HG03558 (cell line): ENCODE results near the gene RCCD1.

ENCODE experiments used
- ATAC-seq: cut with Tn5 transposase; IDR thresholded peaks from one replicate; pipeline ENCODE4 v1.9.1; 2021; ENCODE audit warnings: moderate number of reproducible peaks; ENCODE audit not compliant: unreplicated experiment; ENCODE audit errors: extremely low read depth

RCCD1 gene

DNA sequence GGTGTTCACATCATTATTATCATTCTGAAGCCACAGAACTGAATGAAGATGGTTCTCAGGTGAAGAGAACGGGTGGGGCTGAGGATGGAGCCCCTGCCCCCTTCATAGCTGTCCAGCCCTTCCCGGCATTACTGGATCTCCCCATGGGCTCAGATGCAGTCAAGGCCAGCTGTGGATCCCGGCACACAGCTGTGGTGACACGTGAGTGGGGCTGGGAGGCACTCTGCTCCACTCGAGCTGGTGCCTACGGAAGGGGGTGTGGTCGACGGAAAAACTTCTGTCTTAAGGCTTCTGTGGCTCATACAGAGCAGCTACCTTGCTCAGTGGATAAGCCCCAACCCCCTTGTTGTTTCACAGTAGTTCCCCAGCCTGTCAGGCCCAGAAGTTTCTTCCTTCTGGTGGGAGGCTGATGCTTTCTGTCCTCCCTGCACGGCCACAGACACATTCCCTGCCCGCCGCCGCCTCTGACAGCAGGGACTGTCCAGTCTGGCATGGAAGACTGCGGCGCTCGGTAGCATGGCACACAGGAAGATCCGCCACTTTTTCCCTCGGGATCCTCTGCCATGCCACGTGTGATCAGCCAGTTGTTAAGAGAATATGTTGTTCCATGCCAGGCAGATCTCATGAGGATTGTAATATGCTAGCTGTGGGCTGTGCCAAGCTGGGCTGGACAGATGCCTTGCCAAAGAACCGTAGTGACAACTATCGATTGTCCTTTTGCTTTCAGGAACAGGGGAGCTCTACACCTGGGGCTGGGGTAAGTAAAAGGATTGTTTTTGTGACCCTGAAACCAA is 5.8 kb downstream of the RCCD1 start:
- ATAC-seq, result no peak

DNA sequence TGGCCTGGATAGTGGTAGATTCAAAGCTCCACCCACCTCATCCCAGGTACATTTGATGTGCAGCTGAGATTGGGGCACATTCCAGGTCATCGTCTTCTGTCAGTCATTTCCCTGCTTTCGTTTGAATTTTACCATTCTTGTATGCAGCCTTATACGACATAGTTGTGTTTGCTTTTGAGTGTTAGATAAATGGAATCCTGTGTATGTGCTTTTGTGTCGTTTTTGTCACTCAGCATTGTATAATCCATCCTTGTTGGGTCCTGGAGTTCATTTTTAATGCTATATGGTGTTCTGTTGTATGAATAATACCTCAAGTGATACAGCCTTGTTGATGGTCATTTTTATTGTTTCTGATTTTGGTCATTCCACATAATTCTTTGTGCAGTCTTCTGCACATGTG is 7.3 kb downstream of the RCCD1 start:
- no peak for ATAC-seq

DNA sequence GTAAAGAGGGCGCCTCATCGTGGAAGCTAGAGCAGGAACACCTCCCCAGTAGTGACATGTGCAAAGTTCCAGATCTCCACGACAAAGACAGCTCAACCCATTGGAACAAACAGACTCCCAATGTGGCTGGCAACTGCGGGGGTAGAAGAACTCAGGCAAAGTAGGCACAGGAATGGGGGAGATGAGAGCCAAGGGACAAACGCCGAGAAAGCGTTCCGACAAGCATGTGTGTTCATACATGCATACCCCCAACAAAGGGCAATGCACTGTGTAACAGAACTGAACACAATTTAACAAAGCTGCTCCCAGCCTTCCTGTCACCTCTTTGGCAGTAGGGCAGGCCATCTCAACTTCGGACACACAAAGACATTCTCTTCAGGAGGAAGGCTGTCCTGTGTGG is 11.6 kb downstream of the RCCD1 start:
- no peak for ATAC-seq

DNA sequence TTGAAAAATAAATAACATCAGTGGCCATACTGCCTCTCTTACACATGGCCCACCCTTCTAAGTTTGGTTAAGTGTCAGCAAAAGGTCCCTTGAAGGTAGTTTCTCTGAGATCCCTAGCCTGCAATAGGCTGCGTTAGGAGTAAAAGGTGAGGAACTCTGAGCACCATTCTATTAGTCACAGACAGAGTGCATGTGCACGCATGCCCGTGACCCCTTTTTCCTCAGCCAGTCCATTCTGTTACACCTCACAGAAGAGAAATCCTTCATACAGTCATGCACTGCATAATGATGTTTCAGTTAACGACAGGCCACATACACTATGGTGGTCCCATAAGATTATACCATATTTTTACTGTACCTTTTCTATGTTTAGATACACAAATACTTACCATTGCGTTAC is 12.5 kb downstream of the RCCD1 start:
- no peak for ATAC-seq

DNA sequence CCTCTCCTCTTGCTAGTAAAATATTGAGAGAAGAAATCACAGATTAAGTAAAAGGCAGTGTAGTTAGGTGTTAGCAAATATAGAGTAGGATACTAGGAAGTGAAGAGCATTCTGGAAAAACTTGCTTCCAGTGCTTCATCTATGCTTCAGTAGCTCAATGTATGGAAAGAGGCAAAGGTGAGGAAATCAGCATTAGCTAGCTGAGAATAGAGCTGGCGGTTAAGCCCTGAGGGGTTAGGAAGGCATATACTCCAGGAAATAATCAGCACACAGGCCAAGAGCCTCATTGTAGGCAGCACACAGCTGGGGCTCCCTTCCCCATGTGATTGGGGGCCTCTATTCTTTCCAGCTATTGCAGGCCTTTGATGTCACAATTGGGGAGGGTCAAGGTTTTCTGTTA is 13.8 kb downstream of the RCCD1 start:
- no peak for ATAC-seq

DNA sequence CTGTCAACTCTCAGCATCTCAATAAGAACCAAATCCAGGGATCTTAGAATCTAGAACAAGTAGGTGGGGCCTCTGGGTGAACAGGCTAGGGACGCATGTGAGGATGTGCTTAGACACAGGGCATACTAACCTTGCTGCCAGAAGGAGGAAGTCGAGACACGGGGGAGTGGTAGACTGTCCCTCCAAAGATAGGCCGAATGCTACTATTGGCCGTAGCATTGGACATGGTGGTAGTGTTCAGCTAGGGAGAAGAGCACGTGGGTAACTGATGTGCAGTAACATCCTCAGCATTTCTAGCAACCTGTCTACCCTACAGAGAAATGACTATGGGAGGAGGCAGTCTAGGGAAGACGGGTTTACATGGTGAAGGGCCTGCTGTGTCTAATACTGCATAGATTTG is 15.6 kb downstream of the RCCD1 start:
- no peak for ATAC-seq

DNA sequence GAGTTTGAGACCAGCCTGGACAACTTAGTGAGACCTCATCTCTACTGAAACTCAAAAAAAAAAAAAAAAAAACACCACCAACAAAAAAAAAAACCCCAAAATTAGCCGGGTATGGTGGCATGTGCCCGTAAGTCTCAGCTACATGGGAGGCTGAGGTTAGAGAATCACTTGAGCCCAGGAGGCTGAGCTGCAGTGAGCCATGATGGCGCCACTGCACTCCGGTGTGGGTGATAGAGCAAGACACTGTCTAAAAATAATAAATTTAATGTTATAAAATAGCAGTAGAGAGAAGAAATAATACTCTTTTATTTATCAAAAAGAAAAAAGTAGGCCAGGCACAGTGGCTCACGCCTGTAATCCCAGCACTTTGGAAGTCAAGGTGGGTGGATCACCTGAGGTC is 17.4 kb downstream of the RCCD1 start:
- no peak for ATAC-seq

DNA sequence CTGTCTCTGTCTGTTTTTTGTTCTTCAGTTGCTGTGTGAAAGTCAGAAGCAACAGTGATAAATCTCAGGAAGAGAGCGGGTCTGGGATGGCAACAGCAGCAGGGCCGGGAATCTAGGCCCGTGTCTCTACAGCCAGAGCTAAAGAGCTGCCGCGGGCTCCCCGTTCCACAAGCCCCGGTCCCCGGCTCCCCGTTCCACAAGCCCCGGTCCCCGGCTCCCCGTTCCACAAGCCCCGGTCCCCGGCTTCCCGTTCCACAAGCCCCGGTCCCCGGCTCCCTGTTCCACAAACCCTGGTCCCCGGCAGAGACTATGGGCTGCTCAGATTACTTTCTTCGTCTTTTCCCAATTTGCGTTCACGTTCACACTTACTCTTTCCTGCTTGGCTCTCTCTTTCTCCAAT is 19.5 kb downstream of the RCCD1 start:
- ATAC-seq, result no peak

DNA sequence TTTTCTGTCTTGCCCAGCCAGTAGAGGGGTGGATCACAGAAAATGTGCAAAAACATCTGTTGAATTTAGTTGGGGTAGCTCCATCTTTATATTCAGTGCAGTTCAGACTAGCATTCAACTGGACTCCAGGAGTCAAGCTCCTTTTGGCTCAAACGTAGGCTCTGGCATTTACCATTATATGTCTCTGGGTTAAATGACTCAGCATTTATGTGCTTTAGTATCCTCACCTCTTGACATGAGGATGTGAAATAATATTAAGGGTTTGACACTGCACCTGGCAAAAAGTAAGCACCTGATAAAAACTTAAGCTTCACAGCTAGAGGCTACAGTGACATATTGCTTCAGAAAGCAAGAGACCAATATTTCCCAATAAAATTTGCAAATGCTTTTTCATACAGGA is 24.9 kb downstream of the RCCD1 start:
- no peak for ATAC-seq

DNA sequence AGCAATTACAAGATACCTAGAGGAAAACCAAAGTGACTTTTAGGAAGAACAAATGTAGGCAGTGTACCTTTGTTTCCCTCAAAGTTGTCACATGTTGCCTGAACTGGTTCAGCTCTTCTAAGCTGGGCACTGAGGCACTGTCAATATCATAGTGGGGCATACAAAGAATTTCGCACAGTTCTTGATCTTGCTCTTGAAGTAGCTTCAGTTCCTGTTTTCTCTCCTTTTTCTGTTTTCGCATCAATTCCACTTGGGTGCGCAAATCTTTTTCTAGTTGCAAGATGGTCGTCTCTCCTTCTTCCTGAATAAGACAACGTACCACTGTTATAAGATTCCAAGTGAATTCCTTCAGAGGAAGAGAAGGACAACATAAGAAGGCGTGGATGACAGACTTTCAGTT is 27.0 kb downstream of the RCCD1 start:
- ATAC-seq, result peak; percentile 48

DNA sequence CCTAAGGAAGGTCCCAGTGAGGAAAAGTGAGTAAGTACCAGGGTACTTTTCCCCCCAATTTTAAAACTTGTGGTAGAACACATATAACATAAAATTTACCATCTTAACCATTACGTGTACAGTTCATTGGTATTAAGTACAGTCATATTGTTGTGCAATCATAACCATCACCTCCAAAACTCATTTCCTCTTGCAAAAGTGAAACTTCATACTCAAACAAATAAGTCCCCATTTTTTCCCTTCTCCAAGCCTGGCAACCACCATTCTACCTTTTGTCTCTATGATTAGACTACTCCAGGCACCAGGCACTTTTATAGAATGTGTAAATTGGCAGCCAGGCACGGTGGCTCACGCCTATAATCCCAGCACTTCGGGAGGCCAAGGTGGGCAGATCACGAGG is 27.5 kb downstream of the RCCD1 start:
- peak; percentile 17 for ATAC-seq

DNA sequence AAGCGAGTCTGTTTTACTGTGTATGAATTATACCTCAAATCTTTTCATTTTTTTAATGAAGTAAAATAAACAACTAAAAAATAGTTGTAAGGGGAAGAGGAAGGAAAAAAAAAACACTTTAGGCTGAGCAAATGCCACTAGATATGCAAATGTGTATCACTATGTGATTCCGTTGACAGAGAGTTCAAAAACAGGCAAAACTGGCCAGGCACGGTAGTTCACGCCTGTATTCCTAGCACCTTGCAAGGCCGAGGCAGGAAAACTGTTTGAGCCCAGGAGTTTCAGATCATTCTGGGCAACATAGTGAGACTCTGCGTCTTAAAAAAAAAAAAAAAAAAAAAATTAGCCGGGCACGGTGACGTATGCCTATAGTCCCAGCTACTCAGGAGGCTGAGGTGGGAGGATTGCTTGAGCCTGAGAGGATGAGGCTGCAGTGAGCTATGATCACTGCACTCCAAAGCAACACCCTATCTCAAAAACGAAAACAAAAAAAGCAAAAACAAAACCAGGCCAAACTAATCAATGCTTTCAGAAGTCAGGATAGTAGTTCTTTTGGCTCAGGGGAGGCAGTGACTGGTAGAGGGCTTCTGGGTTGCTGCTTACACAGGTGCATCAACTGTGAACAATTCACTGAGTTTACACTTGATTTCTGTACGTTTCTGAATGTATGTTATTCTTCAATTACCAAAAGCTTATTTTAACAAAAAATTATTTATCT is 32.3 kb downstream of the RCCD1 start:
- peak; percentile 38 for ATAC-seq

DNA sequence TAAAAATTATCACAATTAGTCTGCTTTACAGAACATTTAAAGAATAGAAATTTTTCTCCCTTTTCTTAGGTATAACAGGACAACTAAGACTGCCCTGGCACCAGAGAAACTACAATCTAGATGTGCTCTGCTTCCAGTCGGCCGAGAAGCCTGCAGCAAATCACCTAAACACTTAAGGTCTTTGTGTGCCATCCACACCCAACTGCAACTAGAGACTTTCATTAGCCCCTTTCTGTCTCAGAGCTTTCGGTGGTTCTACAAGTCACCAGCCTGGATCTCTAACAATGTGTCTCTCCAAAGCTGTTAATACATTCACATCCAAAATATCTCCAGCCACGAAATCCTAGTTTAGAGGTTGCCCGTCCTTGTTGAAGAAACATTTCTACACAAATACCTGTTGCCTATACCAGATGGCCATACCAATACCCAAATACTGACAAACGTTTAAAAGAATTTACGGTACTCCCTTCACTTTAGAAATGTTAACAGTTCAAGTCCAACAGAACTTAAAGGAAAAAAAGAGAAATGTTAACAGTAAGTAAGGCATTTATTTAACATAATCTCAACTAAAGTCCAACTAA is 33.0 kb downstream of the RCCD1 start:
- ATAC-seq, result no peak

DNA sequence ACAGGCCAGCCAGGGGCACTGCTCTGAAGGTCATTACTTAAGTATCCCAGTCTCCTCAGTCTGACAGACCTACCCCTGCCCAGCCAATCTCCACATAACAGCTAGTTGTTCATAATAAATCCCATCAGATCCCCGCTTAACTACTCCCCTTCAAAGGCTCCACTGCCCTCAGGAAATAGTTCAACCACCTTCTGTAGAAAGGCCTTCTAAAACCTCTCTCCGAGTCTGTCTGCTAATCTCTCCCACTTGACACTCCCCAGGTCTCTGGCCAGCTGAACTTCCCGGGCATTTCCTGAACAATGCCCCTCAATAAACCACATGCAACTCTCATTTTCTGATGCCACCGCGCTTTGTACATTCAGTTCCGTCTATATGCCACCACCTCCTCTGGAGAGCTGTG is 33.6 kb downstream of the RCCD1 start:
- no peak for ATAC-seq

DNA sequence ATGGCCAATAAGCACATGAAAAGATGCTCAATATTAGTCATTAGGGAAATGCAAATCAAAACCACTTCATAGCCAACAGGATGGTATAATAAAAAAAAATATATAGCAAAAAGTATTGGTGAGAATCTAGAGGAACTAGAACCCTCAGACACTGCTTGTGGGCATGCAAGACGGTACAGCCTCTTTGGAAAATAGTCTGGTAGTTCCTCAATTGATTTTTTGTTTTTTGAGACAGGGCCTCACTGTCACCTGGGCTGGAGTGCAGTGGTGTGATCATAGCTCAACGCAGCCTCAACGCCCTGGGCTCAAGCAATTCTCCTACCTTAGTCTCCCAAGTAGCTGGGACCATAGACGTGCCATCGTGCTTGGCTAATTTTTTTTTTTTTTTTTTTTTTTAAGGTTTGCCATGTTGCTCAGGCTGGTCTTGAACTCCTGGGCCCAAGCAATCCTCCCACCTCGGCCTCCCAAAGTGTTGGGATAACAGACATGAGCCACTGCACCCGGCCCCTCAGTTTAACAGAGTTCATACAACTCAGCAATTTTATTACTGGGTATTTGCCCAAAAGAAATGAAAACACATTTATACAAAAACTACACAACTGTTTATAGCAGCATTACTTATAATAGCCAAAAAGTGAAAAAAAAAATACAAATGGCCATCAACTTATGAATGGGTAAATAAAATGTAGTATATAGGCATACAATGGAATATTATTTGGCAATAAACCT is 34.5 kb downstream of the RCCD1 start:
- no peak for ATAC-seq

DNA sequence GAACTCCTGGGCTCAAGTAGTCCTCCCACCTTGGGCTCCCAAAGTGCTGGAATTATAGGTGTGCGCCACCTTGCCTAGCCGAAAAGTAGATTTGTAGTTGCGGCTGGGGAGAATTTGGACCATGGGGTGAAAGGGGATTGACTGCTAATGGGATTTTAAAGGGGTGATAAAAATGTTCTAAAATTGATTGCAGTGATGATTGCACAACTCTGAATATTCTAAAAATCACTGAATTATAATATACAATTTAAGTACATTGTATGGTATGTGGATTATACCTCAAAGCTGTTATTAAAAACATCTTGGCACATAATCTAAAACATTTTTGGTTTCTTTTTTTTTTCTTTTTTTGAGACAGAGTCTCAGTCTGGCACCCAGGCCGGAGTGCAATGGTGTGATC is 35.8 kb downstream of the RCCD1 start:
- no peak for ATAC-seq

DNA sequence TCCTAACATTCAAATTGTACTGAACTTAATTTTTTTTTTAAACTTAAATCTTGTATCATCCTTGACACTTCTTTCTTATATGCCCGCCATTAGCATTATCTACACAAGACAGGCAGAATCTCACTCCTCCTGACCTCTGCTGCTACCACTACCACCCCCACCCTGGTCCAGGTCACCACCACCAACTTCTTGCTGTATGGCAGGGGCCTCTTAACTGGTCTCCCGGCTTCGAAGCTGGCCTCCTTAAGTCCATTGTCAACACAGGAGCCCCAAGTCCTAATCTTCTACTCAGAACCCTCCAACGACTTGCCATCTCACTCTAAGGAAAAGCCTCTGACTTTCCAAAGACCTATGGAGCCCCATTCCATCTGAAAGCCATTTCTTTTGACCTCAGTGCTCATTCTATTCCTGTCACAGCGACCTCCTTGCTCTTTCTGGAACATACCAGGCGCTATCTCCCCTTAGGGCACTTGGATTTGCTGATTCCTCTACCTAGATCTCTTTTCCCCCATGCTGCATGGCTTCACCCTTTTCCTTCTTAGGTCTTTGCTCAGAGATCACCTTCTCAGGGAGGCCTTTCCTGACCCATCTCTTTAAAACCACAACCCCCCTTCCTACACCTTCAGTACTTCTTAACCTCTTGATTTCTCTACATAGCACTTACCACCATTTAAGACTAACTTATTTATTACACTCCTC is 37.1 kb downstream of the RCCD1 start:
- no peak for ATAC-seq

DNA sequence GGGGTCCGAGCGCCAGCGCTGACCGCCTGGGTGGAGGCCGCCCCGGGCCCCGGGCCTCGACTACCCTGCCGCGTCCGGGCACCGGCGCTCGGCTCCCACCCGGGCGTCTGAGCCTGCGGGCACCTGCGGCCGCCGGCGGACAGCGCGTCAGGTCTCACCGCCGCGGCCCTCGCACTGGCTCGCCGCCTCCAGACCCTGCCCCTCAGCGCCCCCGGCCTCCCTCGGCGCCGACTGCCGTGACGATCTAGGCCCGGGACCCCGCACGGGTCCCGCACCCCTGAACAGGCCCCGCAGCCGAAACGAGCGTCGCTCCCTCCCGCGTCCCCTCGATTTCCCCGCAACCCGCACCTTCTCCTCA is 39.4 kb downstream of the RCCD1 start:
- ATAC-seq, result no peak

DNA sequence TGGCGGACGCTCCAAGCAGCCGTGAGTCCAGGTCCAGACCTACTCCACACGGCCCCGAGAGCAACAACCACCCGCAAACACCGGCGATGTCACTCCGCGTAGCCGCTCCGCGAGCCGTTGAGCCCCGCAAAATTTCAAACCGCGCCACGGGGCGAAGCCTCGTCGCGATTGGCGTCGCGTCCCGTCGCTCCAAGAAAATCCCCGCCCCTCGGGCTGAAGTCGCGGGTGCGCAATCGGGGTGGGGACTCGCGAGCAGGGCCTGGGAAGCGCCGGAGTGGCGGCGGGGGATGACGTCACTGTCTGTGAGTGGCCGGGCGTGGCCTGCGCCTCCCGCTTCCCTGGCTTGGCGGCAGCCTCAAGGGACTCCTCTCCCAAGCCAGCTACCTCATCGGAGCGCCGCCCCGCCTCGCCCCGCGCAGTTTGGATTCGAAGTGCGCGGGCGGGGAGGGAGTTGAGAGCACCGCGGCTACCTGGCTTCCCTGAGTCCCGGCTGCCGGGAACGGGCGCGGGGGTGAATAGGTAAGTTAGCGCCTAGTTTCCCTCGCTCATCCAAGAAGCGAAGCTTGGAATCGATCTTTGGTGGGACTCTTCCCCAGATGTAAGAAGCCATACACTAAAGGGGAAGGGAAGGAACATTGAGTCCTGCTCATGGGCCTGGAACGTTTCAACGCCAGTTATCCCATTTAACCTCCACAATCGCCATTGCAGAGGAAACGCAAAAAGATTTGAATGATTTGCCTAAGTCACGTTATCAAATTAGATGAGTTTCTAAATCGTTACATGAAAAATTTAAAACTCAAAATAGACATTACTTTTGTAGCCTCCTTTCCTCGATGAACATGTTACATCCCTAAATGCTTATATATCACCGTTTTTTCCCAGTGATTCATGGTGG is 40.0 kb downstream of the RCCD1 start, which contains the start of gene PRC1:
TSS of gene PRC1 (minus strand) at position 119 of the 895 bp plus-strand sequence. CDS start at position 1, 118 bp downstream.
- peak; percentile 90 for ATAC-seq
